ENCODE data around the gene MAMDC4.

GRCh38 chr9:136854113-136854841 lies 2.1 kb downstream of the MAMDC4 start:
- no peak for TF ChIP-seq CTCF (IDR thresholded peaks at IDR 0.05)
- TF ChIP-seq POLR2A (IDR thresholded peaks at IDR 0.05): no peak

Measured in sigmoid colon (tissue), 3 donors.